ENCODE measurements around the gene TRPC1.
"Not testable (repeated sequence)": the region's sequence is repeated elsewhere in the genome, so short reads cannot be mapped to it uniquely, and the experiment has no call there.

TRPC1 gene

DNA sequence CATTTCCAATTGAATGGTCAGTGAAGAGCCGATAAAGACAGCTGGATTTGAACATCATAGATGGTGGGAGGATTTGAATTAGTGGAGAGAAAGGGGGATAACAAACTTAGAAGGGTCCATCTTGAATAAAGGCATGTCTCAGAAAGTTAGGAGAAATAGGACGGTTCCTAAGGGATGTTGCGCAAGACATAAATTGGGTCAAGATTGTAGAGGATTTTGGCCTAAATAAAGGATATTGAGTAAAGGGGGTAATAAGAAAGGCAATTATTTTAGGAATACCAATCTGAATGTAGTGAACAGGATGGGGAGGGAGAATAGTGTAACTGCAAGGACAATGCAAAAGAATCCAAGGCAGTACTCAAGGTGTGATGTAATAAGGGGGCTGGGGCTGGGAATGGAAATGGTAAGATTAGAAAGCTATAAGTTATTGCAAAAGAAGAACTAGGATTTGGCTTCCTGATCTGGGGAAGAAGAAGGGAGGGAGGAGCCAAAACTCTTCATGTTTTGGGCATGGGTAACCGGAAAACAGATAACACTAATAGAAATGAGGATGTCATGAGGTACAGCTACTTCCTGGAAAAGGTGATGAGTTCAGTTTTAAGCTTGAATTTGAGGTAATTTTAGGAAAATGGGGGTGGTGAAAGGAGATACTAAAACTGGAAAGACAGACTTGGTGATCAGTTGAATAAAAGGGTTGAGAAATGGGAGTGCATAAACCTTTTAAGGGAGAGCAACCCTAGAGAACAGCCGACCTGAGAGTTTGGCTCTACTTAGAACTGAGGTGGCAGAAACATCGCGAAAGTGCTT is 17.3 kb upstream of the TRPC1 start:
- no peaks in the 10 kb centered on the region for H3K4me1 ChIP-seq (ENCODE audit: control insufficient read depth in 1 of 2, insufficient read depth in 2 of 2, low read length in 2 of 2)
- peak in 1 of 2 donors; percentile 21 for DNase-seq
- H2AFZ ChIP-seq (ENCODE audit: insufficient read depth, low read length, poor library complexity) = no peak overlapping the region
- no peak overlapping the region for H3K4me3 ChIP-seq (ENCODE audit: low read depth, low read length)
- no peaks in the 10 kb centered on the region for H3K9me3 ChIP-seq (ENCODE audit: insufficient read depth, low read depth, low read length)
- H3K4ac ChIP-seq (ENCODE audit: low read depth, low read length) = no peak overlapping the region
- no peak overlapping the region for H3K23ac ChIP-seq (ENCODE audit: low read length)
- no peak overlapping the region for H4K8ac ChIP-seq (ENCODE audit: low read depth, low read length)
- no peaks in the 10 kb centered on the region for H3K79me1 ChIP-seq (ENCODE audit: low read length)
- H4K12ac ChIP-seq (ENCODE audit: low read depth, low read length) = no peak overlapping the region
- H3K36me3 ChIP-seq (ENCODE audit: control insufficient read depth in 1 of 2, insufficient read depth in 2 of 2, low read length in 2 of 2) = no peaks in the 10 kb centered on the region
- no peaks in the 10 kb centered on the region for H3K27me3 ChIP-seq (ENCODE audit: insufficient read depth, low read length)
- no CpG with 5 or more reads among the region's 7 CpGs for WGBS (ENCODE audit: extremely low coverage, insufficient coverage, insufficient read length)
- H2BK5ac ChIP-seq (ENCODE audit: low read depth, low read length, poor library complexity) = no peak overlapping the region
- no peak overlapping the region for H3K18ac ChIP-seq (ENCODE audit: low read length)
- no peak overlapping the region for H3K9ac ChIP-seq (ENCODE audit: low read length)
- no peak overlapping the region for H2BK120ac ChIP-seq (ENCODE audit: insufficient read depth, low read length, poor library complexity)
- H3K27ac ChIP-seq (ENCODE audit: low read depth, low read length) = no peak overlapping the region
- H3K79me2 ChIP-seq (ENCODE audit: control insufficient read depth, insufficient read depth, low read length, poor library complexity) = no peaks in the 10 kb centered on the region
- H2AK5ac ChIP-seq (ENCODE audit: low read length) = no peak overlapping the region
- H3K4me2 ChIP-seq (ENCODE audit: low read length) = no peak overlapping the region
- H2BK12ac ChIP-seq (ENCODE audit: low read length) = no peak overlapping the region
- no peak overlapping the region for H4K91ac ChIP-seq (ENCODE audit: low read depth, low read length)
- no peak overlapping the region for H3K14ac ChIP-seq (ENCODE audit: low read length)

- Histone ChIP-seq H3K4me2 (ENCODE audit: low read length) (no peak overlapping the region), H4K91ac (ENCODE audit: low read depth, low read length) (no peak overlapping the region), H3K4me3 (ENCODE audit: low read depth, low read length) (no peak overlapping the region), H4K12ac (ENCODE audit: low read depth, low read length) (no peak overlapping the region), H2AK5ac (ENCODE audit: low read length) (no peak overlapping the region), H4K8ac (ENCODE audit: low read depth, low read length) (no peak overlapping the region), H2BK120ac (ENCODE audit: insufficient read depth, low read length, poor library complexity) (no peak overlapping the region), H3K23ac (ENCODE audit: low read length) (no peak overlapping the region), H3K27me3 (ENCODE audit: insufficient read depth, low read length) (no peaks in the 10 kb centered on the region), H3K79me1 (ENCODE audit: low read length) (no peaks in the 10 kb centered on the region), H2BK5ac (ENCODE audit: low read depth, low read length, poor library complexity) (no peak overlapping the region), H3K14ac (ENCODE audit: low read length) (no peak overlapping the region), H3K4ac (ENCODE audit: low read depth, low read length) (no peak overlapping the region), H3K79me2 (ENCODE audit: control insufficient read depth, insufficient read depth, low read length, poor library complexity) (no peaks in the 10 kb centered on the region), H3K27ac (ENCODE audit: low read depth, low read length) (no peak overlapping the region), H3K4me1 (ENCODE audit: control insufficient read depth in 1 of 2, insufficient read depth in 2 of 2, low read length in 2 of 2) (no peaks in the 10 kb centered on the region), H2BK12ac (ENCODE audit: low read length) (no peak overlapping the region), H3K9ac (ENCODE audit: low read length) (no peak overlapping the region), H2AFZ (ENCODE audit: insufficient read depth, low read length, poor library complexity) (no peak overlapping the region), H3K9me3 (ENCODE audit: insufficient read depth, low read depth, low read length) (no peaks in the 10 kb centered on the region), H3K36me3 (ENCODE audit: control insufficient read depth in 1 of 2, insufficient read depth in 2 of 2, low read length in 2 of 2) (no peaks in the 10 kb centered on the region), H3K18ac (ENCODE audit: low read length) (no peak overlapping the region)
- no peak for DNase-seq
- no CpG with 5 or more reads among the region's 5 CpGs for WGBS (ENCODE audit: extremely low coverage, insufficient coverage, insufficient read length)
These were observed 14.6 kb upstream of the TRPC1 start for GRCh38 chr3:142709207-142709606.

DNA sequence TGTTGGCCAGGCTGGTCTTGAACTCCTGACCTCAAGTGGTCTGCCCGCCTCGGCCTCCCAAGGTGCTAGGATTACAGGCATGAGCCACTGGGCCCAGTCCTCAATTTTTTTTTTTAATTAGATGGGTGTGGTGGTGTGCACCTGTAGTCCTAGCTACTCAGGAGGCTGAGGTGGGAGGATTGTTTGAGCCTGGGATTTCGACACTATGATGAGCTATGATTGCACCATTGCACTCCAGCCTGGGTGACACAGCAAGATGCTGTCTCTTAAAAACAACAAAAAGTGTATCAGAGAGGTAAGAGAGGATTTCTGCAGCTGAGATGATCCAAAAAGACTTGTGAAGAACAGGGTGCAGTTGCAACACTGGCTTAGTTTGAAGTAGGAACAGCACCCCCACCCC is 9.0 kb upstream of the TRPC1 start:
- not testable (repeated sequence) for H2BK12ac ChIP-seq (ENCODE audit: low read length); H3K9me3 ChIP-seq (ENCODE audit: insufficient read depth, low read depth, low read length); H3K14ac ChIP-seq (ENCODE audit: low read length); H3K4ac ChIP-seq (ENCODE audit: low read depth, low read length); H2AFZ ChIP-seq (ENCODE audit: insufficient read depth, low read length, poor library complexity); H4K91ac ChIP-seq (ENCODE audit: low read depth, low read length); H4K12ac ChIP-seq (ENCODE audit: low read depth, low read length); H4K8ac ChIP-seq (ENCODE audit: low read depth, low read length); H2BK5ac ChIP-seq (ENCODE audit: low read depth, low read length, poor library complexity); H3K23ac ChIP-seq (ENCODE audit: low read length); H2AK5ac ChIP-seq (ENCODE audit: low read length); H3K27me3 ChIP-seq (ENCODE audit: insufficient read depth, low read length); DNase-seq; H3K4me1 ChIP-seq (ENCODE audit: control insufficient read depth in 1 of 2, insufficient read depth in 2 of 2, low read length in 2 of 2); H3K27ac ChIP-seq (ENCODE audit: low read depth, low read length); H2BK120ac ChIP-seq (ENCODE audit: insufficient read depth, low read length, poor library complexity); H3K4me2 ChIP-seq (ENCODE audit: low read length); H3K4me3 ChIP-seq (ENCODE audit: low read depth, low read length); H3K36me3 ChIP-seq (ENCODE audit: control insufficient read depth in 1 of 2, insufficient read depth in 2 of 2, low read length in 2 of 2); H3K79me1 ChIP-seq (ENCODE audit: low read length); H3K18ac ChIP-seq (ENCODE audit: low read length); H3K79me2 ChIP-seq (ENCODE audit: control insufficient read depth, insufficient read depth, low read length, poor library complexity); H3K9ac ChIP-seq (ENCODE audit: low read length)
- WGBS (ENCODE audit: extremely low coverage, insufficient coverage, insufficient read length) = no CpG with 5 or more reads among the region's 3 CpGs

- no peak for DNase-seq
- Histone ChIP-seq H3K18ac (ENCODE audit: low read length) (no peak overlapping the region), H3K36me3 (ENCODE audit: control insufficient read depth in 1 of 2, insufficient read depth in 2 of 2, low read length in 2 of 2) (no peaks in the 10 kb centered on the region), H3K79me2 (ENCODE audit: control insufficient read depth, insufficient read depth, low read length, poor library complexity) (no peaks in the 10 kb centered on the region), H2AK5ac (ENCODE audit: low read length) (no peak overlapping the region), H3K4me1 (ENCODE audit: control insufficient read depth in 1 of 2, insufficient read depth in 2 of 2, low read length in 2 of 2) (peaks cover 0 to 3% of the 10 kb centered on the region in 2 experiments), H2BK120ac (ENCODE audit: insufficient read depth, low read length, poor library complexity) (no peak overlapping the region), H2BK12ac (ENCODE audit: low read length) (no peak overlapping the region), H3K4me2 (ENCODE audit: low read length) (no peak overlapping the region), H3K4me3 (ENCODE audit: low read depth, low read length) (no peak overlapping the region), H3K27ac (ENCODE audit: low read depth, low read length) (no peak overlapping the region), H3K79me1 (ENCODE audit: low read length) (no peaks in the 10 kb centered on the region), H3K27me3 (ENCODE audit: insufficient read depth, low read length) (no peaks in the 10 kb centered on the region), H4K91ac (ENCODE audit: low read depth, low read length) (no peak overlapping the region), H4K12ac (ENCODE audit: low read depth, low read length) (no peak overlapping the region), H3K9ac (ENCODE audit: low read length) (no peak overlapping the region), H2AFZ (ENCODE audit: insufficient read depth, low read length, poor library complexity) (no peak overlapping the region), H3K9me3 (ENCODE audit: insufficient read depth, low read depth, low read length) (no peaks in the 10 kb centered on the region), H3K4ac (ENCODE audit: low read depth, low read length) (no peak overlapping the region), H2BK5ac (ENCODE audit: low read depth, low read length, poor library complexity) (no peak overlapping the region), H4K8ac (ENCODE audit: low read depth, low read length) (no peak overlapping the region), H3K14ac (ENCODE audit: low read length) (no peak overlapping the region), H3K23ac (ENCODE audit: low read length) (no peak overlapping the region)
- WGBS (ENCODE audit: extremely low coverage, insufficient coverage, insufficient read length) = no CpG with 5 or more reads among the region's 4 CpGs
These were observed 7.7 kb upstream of the TRPC1 start for GRCh38 chr3:142716102-142716501.
